Measurements from ENCODE around the gene KCNG2. TPM values are rescaled to one million over a fixed set of nuclear protein-coding genes. Genes with fewer than 3 reads are reported as not detected.

KCNG2 gene
- polyA plus RNA-seq, 1 donor from 2014 or later, result not detected

GRCh38 chr18:79939096-79939495, 141.4 kb downstream of the KCNG2 start:
- H4K20me1 ChIP-seq (ENCODE audit: insufficient read depth), result no peaks in the 10 kb centered on the region

GRCh38 chr18:79940126-79940813, 142.5 kb downstream of the KCNG2 start:
- no peak for TF ChIP-seq SMC3 (conservative IDR thresholded peaks at IDR 0.05; ENCODE audit: poor library complexity)
- TF ChIP-seq POLR2AphosphoS5 (IDR thresholded peaks at IDR 0.05), result no peak
- TF ChIP-seq MXI1 (conservative IDR thresholded peaks at IDR 0.05; ENCODE audit: poor library complexity, severe bottlenecking), result no peak
- no peak for TF ChIP-seq RAD21 (conservative IDR thresholded peaks at IDR 0.05)
- TF ChIP-seq EZH2 (IDR thresholded peaks at IDR 0.05; ENCODE audit: borderline replicate concordance, insufficient read depth, low read length, poor library complexity, severe bottlenecking), result no peak
- TF ChIP-seq TAF1 (IDR thresholded peaks at IDR 0.05; ENCODE audit: low read depth), result no peak
- TF ChIP-seq EP300 (conservative IDR thresholded peaks at IDR 0.05; ENCODE audit: poor library complexity, severe bottlenecking), result no peak
- TF ChIP-seq, protein P1, sequence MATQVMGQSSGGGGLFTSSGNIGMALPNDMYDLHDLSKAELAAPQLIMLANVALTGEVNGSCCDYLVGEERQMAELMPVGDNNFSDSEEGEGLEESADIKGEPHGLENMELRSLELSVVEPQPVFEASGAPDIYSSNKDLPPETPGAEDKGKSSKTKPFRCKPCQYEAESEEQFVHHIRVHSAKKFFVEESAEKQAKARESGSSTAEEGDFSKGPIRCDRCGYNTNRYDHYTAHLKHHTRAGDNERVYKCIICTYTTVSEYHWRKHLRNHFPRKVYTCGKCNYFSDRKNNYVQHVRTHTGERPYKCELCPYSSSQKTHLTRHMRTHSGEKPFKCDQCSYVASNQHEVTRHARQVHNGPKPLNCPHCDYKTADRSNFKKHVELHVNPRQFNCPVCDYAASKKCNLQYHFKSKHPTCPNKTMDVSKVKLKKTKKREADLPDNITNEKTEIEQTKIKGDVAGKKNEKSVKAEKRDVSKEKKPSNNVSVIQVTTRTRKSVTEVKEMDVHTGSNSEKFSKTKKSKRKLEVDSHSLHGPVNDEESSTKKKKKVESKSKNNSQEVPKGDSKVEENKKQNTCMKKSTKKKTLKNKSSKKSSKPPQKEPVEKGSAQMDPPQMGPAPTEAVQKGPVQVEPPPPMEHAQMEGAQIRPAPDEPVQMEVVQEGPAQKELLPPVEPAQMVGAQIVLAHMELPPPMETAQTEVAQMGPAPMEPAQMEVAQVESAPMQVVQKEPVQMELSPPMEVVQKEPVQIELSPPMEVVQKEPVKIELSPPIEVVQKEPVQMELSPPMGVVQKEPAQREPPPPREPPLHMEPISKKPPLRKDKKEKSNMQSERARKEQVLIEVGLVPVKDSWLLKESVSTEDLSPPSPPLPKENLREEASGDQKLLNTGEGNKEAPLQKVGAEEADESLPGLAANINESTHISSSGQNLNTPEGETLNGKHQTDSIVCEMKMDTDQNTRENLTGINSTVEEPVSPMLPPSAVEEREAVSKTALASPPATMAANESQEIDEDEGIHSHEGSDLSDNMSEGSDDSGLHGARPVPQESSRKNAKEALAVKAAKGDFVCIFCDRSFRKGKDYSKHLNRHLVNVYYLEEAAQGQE (IDR thresholded peaks at IDR 0.05; ENCODE audit: borderline replicate concordance), result no peak
- TF ChIP-seq, protein P2, sequence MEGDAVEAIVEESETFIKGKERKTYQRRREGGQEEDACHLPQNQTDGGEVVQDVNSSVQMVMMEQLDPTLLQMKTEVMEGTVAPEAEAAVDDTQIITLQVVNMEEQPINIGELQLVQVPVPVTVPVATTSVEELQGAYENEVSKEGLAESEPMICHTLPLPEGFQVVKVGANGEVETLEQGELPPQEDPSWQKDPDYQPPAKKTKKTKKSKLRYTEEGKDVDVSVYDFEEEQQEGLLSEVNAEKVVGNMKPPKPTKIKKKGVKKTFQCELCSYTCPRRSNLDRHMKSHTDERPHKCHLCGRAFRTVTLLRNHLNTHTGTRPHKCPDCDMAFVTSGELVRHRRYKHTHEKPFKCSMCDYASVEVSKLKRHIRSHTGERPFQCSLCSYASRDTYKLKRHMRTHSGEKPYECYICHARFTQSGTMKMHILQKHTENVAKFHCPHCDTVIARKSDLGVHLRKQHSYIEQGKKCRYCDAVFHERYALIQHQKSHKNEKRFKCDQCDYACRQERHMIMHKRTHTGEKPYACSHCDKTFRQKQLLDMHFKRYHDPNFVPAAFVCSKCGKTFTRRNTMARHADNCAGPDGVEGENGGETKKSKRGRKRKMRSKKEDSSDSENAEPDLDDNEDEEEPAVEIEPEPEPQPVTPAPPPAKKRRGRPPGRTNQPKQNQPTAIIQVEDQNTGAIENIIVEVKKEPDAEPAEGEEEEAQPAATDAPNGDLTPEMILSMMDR (IDR thresholded peaks at IDR 0.05; ENCODE audit: poor library complexity, severe bottlenecking), result no peak
- H3K27ac ChIP-seq (ENCODE audit: low read length), result no peak overlapping the region
- peaks cover 22% of the 10 kb centered on the region for H3K36me3 ChIP-seq (ENCODE audit: insufficient read depth, low read length)
- no peak overlapping the region for H3K9ac ChIP-seq (ENCODE audit: low read length)
- H4K20me1 ChIP-seq (ENCODE audit: insufficient read depth), result no peaks in the 10 kb centered on the region
- peaks cover 15% of the 10 kb centered on the region for H3K79me2 ChIP-seq (replicated peaks; ENCODE audit: insufficient read depth, low read length)
- H2AFZ ChIP-seq (ENCODE audit: low read depth, low read length), result no peak overlapping the region
- H3K4me3 ChIP-seq (ENCODE audit: low read length), result no peak overlapping the region
- H3K9me3 ChIP-seq (ENCODE audit: low read length), result peaks cover 17% of the 10 kb centered on the region
- H3K27me3 ChIP-seq (ENCODE audit: insufficient read depth, low read depth, low read length), result no peaks in the 10 kb centered on the region
- no peak overlapping the region for H3K4me2 ChIP-seq (ENCODE audit: low read length)
- H3F3A ChIP-seq (ENCODE audit: insufficient read depth, low read length, poor library complexity, severe bottlenecking), result no peaks in the 10 kb centered on the region
- H3K9me2 ChIP-seq (ENCODE audit: insufficient read depth, low read length), result no peaks in the 10 kb centered on the region

More at GRCh38 chr18:79939096-79939495, 141.4 kb downstream of the KCNG2 start:
- no peaks in the 10 kb centered on the region for H3K27me3 ChIP-seq (ENCODE audit: insufficient read depth, low read depth, low read length)
- no peak overlapping the region for H3K9ac ChIP-seq (ENCODE audit: low read length)
- TF ChIP-seq SMC3 (conservative IDR thresholded peaks at IDR 0.05; ENCODE audit: poor library complexity) (no peak), EP300 (conservative IDR thresholded peaks at IDR 0.05; ENCODE audit: poor library complexity, severe bottlenecking) (no peak), EZH2 (IDR thresholded peaks at IDR 0.05; ENCODE audit: borderline replicate concordance, insufficient read depth, low read length, poor library complexity, severe bottlenecking) (no peak), POLR2AphosphoS5 (IDR thresholded peaks at IDR 0.05) (no peak), TAF1 (IDR thresholded peaks at IDR 0.05; ENCODE audit: low read depth) (no peak), MXI1 (conservative IDR thresholded peaks at IDR 0.05; ENCODE audit: poor library complexity, severe bottlenecking) (no peak), RAD21 (conservative IDR thresholded peaks at IDR 0.05) (no peak)
- TF ChIP-seq, protein P1 (IDR thresholded peaks at IDR 0.05; ENCODE audit: borderline replicate concordance), result no peak
- TF ChIP-seq, protein P2 (IDR thresholded peaks at IDR 0.05; ENCODE audit: poor library complexity, severe bottlenecking), result no peak
- H3K79me2 ChIP-seq (replicated peaks; ENCODE audit: insufficient read depth, low read length), result peaks cover 12% of the 10 kb centered on the region
- H3K9me3 ChIP-seq (ENCODE audit: low read length), result peaks cover 21% of the 10 kb centered on the region
- H3K36me3 ChIP-seq (ENCODE audit: insufficient read depth, low read length), result peaks cover 28% of the 10 kb centered on the region
- no peaks in the 10 kb centered on the region for H3F3A ChIP-seq (ENCODE audit: insufficient read depth, low read length, poor library complexity, severe bottlenecking)
- no peak overlapping the region for H3K4me3 ChIP-seq (ENCODE audit: low read length)
- no peak overlapping the region for H3K4me2 ChIP-seq (ENCODE audit: low read length)
- no peak overlapping the region for H2AFZ ChIP-seq (ENCODE audit: low read depth, low read length)
- no peaks in the 10 kb centered on the region for H3K9me2 ChIP-seq (ENCODE audit: insufficient read depth, low read length)
- no peak overlapping the region for H3K27ac ChIP-seq (ENCODE audit: low read length)
